DOHH2 (cell line): Measurements from ENCODE around the gene OPN4.

Experiments
- EZH2phosphoT487 ChIP-seq: fragments of 200-600 bp; sonication (generic); IDR thresholded peaks from 2 replicates; pipeline ENCODE4 v1.6.1; 2017; ENCODE audit warnings: borderline replicate concordance, mild to moderate bottlenecking, antibody characterized with exemption, low read length, moderate library complexity, mixed read lengths
- TF ChIP-seq, protein P1 (sequence below): fragments of 200-600 bp; sonication (generic); IDR thresholded peaks from one replicate; pipeline ENCODE4 v1.5.1; 2014; ENCODE audit warnings: antibody characterized with exemption, mild to moderate bottlenecking, low read depth, low read length; ENCODE audit not compliant: poor library complexity, severe bottlenecking

DNA sequence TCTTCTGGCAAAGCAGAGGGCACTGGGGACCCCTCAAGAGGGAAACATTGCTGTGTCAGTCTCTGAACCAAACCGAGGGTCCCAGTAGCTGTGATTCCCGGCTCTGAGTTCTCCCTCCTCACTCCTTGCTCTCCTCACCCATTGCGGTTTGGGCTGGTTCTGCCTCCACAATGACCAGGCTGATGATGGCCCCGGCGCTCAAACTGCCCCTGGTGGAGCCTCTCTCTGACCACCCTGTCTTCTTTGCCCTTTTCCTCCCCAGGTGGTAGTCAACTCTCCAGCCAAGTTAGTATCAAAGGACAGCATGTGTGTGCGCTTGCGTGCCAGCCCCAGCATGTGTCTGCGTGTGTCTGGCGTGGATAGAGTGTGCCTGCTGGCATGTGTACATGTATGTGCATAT lies 31.1 kb downstream of the OPN4 start:
- TF ChIP-seq, protein P1, sequence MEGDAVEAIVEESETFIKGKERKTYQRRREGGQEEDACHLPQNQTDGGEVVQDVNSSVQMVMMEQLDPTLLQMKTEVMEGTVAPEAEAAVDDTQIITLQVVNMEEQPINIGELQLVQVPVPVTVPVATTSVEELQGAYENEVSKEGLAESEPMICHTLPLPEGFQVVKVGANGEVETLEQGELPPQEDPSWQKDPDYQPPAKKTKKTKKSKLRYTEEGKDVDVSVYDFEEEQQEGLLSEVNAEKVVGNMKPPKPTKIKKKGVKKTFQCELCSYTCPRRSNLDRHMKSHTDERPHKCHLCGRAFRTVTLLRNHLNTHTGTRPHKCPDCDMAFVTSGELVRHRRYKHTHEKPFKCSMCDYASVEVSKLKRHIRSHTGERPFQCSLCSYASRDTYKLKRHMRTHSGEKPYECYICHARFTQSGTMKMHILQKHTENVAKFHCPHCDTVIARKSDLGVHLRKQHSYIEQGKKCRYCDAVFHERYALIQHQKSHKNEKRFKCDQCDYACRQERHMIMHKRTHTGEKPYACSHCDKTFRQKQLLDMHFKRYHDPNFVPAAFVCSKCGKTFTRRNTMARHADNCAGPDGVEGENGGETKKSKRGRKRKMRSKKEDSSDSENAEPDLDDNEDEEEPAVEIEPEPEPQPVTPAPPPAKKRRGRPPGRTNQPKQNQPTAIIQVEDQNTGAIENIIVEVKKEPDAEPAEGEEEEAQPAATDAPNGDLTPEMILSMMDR = no peak
- no peak for TF ChIP-seq EZH2phosphoT487
